ENCODE results near the gene PIP4K2B. TPM values are rescaled to one million over a fixed set of nuclear protein-coding genes. Genes with fewer than 3 reads are reported as not detected.
A peak's percentile ranks its signal among the peaks of the same experiment; 100 is the strongest.

PIP4K2B gene
- total and polyA plus RNA-seq, 9 of the 15 experiments (the other 6 are each of a cell fraction or from before 2014, with no cell fraction given), result 3.7 to 29.9 (median 23.0) TPM

- TF ChIP-seq RNF219 (CRISPR knock-in tag; IDR thresholded peaks at IDR 0.05) (no peak), RHOXF2B (CRISPR knock-in tag; conservative IDR thresholded peaks at IDR 0.05) (no peak), TEAD4 (IDR thresholded peaks at IDR 0.05; ENCODE audit: low read length) (peak; percentile 12; the same call in 1 of the 2 replicates), TEAD4 (CRISPR knock-in tag; IDR thresholded peaks at IDR 0.05; ENCODE audit: borderline replicate concordance) (no peak), KAT7 (CRISPR knock-in tag; IDR thresholded peaks at IDR 0.05; ENCODE audit: borderline replicate concordance) (no peak), BCOR (IDR thresholded peaks at IDR 0.05) (0 out of 2 replicates have a peak, but pooled peaks have one; percentile 23), NBN (IDR thresholded peaks at IDR 0.05; ENCODE audit: low read depth) (0 out of 2 replicates have a peak, but pooled peaks have one; percentile 56), SMARCA4 (IDR thresholded peaks at IDR 0.05) (peak; percentile 33; the same call in 1 of the 2 replicates), CBX3 (IDR thresholded peaks at IDR 0.05; ENCODE audit: borderline replicate concordance in 1 of 2, low read length in 2 of 2) (no peak), ZNF707 (CRISPR knock-in tag; conservative IDR thresholded peaks at IDR 0.05) (no peak), MIER1 (IDR thresholded peaks at IDR 0.05; ENCODE audit: low read depth) (0 out of 2 replicates have a peak, but pooled peaks have one; percentile 23), ZNF347 (CRISPR knock-in tag; IDR thresholded peaks at IDR 0.05; ENCODE audit: low read depth) (no peak), POLR2G (IDR thresholded peaks at IDR 0.05; ENCODE audit: low read depth, low read length) (peak; percentile 43; the same call in 1 of the 2 replicates), HEY1 (CRISPR knock-in tag; IDR thresholded peaks at IDR 0.05; ENCODE audit: borderline replicate concordance) (no peak), PRDM10 (IDR thresholded peaks at IDR 0.05; ENCODE audit: partially characterized antibody) (peak; percentile 58), CREBBP (IDR thresholded peaks at IDR 0.05; ENCODE audit: low read depth, low read length) (no peak), POU5F1 (IDR thresholded peaks at IDR 0.05; ENCODE audit: borderline replicate concordance, low read depth, low read length, partially characterized antibody) (no peak)
- TF ChIP-seq, protein P1, sequence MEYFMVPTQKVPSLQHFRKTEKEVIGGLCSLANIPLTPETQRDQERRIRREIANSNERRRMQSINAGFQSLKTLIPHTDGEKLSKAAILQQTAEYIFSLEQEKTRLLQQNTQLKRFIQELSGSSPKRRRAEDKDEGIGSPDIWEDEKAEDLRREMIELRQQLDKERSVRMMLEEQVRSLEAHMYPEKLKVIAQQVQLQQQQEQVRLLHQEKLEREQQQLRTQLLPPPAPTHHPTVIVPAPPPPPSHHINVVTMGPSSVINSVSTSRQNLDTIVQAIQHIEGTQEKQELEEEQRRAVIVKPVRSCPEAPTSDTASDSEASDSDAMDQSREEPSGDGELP (CRISPR knock-in tag; IDR thresholded peaks at IDR 0.05; ENCODE audit: borderline replicate concordance), result no peak; the same call in 1 of the 2 replicates
Observed at GRCh38 chr17:38730526-38731379, 68.6 kb downstream of the PIP4K2B start (continued).
